Lung (tissue), 12 donors: ENCODE results near the gene SLC29A2. TPM values are rescaled to one million over a fixed set of nuclear protein-coding genes. Genes with fewer than 3 reads are reported as not detected.

Experiments used
- ATAC-seq: fragments of 200-7000 bp; cut with Tn5 transposase; one replicate; pipeline ENCODE4 v1.9.1; 2020; ENCODE audit warnings: moderate number of reproducible peaks; ENCODE audit not compliant: insufficient read depth, low FRiP score
- DNase-seq, 3 donors: peaks; one replicate each; pipeline ENCODE4 v3.0.0-alpha.2; 2013 to 2017
- H3K27ac ChIP-seq, 2 donors: one replicate each; pipeline ENCODE4 v1.5.1; 2013; ENCODE audit warnings: mild to moderate bottlenecking in 2 of 2, moderate library complexity in 2 of 2, control low read depth in 1 of 2, inconsistent platforms in 1 of 2, low read depth in 1 of 2, low read length in 1 of 2
- H3K27me3 ChIP-seq, 3 donors: one replicate each; pipeline ENCODE4 v1.5.1; 2013; ENCODE audit warnings: low read length in 2 of 3; ENCODE audit not compliant: control insufficient read depth in 3 of 3, insufficient read depth in 3 of 3
- H3K36me3 ChIP-seq, 4 donors: one replicate each; pipeline ENCODE4 v1.5.1; 2013; ENCODE audit warnings: low read length in 4 of 4, mild to moderate bottlenecking in 1 of 4, moderate library complexity in 1 of 4; ENCODE audit not compliant: control insufficient read depth in 4 of 4, insufficient read depth in 4 of 4
- H3K4me1 ChIP-seq, 5 donors: one replicate each; pipeline ENCODE4 v1.5.1; 2013; ENCODE audit warnings: low read length in 5 of 5, mild to moderate bottlenecking in 2 of 5, moderate library complexity in 1 of 5; ENCODE audit not compliant: control insufficient read depth in 5 of 5, insufficient read depth in 5 of 5
- H3K4me3 ChIP-seq: one replicate; pipeline ENCODE4 v1.5.1; 2013; ENCODE audit warnings: mild to moderate bottlenecking, control low read depth, moderate library complexity
- H3K9ac ChIP-seq, 2 donors: one replicate each; pipeline ENCODE4 v1.5.1; 2013; ENCODE audit warnings: low read length in 2 of 2, control low read depth in 1 of 2; ENCODE audit not compliant: insufficient read depth in 1 of 2
- H3K9me3 ChIP-seq, 4 donors: one replicate each; pipeline ENCODE4 v1.5.1; 2013; ENCODE audit warnings: low read length in 3 of 4, mild to moderate bottlenecking in 1 of 4, moderate library complexity in 1 of 4; ENCODE audit not compliant: control insufficient read depth in 4 of 4, insufficient read depth in 3 of 4
- WGBS, 2 donors: extraction: QIAGEN DNeasy Blood & Tissue Kit; methylation state at CpG; one replicate each; pipeline ENCODE4 v1.1.7; 2013; 5-methylcytosine and 5-hydroxymethylcytosine counted together
- polyA plus RNA-seq, 2 donors: library from polyadenylated mRNA; stranded (reverse); fragments of 200-250 nt; gene quantifications; one replicate each; pipeline ENCODE4 v1.2.1, GENCODE V29; 2013
- total RNA-seq, 2 donors: library from RNA; depleted of rRNA in 1 of 2; stranded (reverse); fragments of >200 nt in 1 of 2; gene quantifications; one replicate each; pipeline ENCODE4 v1.2.1, GENCODE V29; 2014 to 2021
- TF ChIP-seq, protein P1 (sequence below): IDR thresholded peaks from 2 replicates; pipeline ENCODE4 v1.5.1; 2012; ENCODE audit warnings: mild to moderate bottlenecking; ENCODE audit errors: control extremely low read depth, extremely low read depth
- donor health status: control.
- donor health status: control.
- donor health status: Bipolar disorder and iron deficiency.
- donor health status: healthy.
- donor health status: DM: yes; HTN: yes; CAD: no.

The SLC29A2 gene
- total and polyA plus RNA-seq, 4 donors: 6.5 to 19.4 (median 13.7) TPM

DNA sequence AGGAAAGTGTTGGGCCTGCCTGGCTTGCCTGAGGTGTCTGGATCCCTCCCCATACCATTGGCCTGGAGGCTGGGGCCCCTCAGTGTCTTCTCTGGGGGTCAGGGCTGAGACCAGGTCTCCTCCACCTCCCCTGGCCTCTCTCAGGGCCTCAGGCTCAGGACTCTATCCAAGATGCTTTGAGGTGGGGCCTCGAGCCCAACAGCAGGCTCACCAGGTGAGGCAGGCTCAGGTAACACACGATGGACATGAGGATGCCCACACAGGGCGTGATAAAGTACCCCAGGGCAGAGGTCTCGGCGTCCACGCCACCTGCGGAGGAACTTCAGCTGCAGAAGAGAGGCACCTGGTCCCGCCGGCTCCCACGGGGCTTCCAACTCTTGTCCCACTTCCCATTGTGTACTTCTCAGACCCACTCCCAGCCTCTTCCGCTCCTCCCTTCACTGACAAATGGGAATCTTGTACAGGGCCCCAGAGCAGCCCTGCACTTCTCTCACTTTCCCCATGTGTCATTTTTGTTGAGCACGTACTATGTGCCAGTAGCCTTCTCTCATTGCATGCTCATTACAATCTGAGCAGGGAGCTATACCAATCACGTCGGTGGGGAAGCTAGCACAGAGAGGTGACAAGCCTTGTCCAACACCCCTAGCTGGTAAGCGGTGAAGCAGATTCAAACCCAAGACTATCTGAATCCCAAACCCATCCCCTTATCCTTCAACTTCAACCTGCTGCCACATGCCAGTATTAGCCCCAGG, 3.8 kb downstream of the SLC29A2 start:
- H3K9me3 ChIP-seq: no peaks in the 10 kb centered on the region
- WGBS, 2 donors: 92 to 96% methylated on average over 12 to 15 of the region's 15 CpGs
- no peak overlapping the region for H3K4me3 ChIP-seq
- ATAC-seq: no peak
- H3K36me3 ChIP-seq: no peaks in the 10 kb centered on the region
- no peak for DNase-seq
- H3K27me3 ChIP-seq: peaks cover 0 to 17% (median 11%) of the 10 kb centered on the region in 3 donors
- H3K27ac ChIP-seq: no peak overlapping the region
- TF ChIP-seq, protein P1, sequence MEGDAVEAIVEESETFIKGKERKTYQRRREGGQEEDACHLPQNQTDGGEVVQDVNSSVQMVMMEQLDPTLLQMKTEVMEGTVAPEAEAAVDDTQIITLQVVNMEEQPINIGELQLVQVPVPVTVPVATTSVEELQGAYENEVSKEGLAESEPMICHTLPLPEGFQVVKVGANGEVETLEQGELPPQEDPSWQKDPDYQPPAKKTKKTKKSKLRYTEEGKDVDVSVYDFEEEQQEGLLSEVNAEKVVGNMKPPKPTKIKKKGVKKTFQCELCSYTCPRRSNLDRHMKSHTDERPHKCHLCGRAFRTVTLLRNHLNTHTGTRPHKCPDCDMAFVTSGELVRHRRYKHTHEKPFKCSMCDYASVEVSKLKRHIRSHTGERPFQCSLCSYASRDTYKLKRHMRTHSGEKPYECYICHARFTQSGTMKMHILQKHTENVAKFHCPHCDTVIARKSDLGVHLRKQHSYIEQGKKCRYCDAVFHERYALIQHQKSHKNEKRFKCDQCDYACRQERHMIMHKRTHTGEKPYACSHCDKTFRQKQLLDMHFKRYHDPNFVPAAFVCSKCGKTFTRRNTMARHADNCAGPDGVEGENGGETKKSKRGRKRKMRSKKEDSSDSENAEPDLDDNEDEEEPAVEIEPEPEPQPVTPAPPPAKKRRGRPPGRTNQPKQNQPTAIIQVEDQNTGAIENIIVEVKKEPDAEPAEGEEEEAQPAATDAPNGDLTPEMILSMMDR: no peak
- peaks cover 0 to 10% (median 3%) of the 10 kb centered on the region in 5 donors for H3K4me1 ChIP-seq
- no peak overlapping the region for H3K9ac ChIP-seq

GRCh38 chr11:66366844-66367477, 4.6 kb downstream of the SLC29A2 start:
- TF ChIP-seq, protein P1: no peak
- DNase-seq (no peak), ATAC-seq (no peak)
- Histone ChIP-seq H3K27me3 (peaks cover 0 to 10% (median 6%) of the 10 kb centered on the region in 3 donors), H3K27ac (no peak overlapping the region), H3K36me3 (no peaks in the 10 kb centered on the region), H3K9me3 (no peaks in the 10 kb centered on the region), H3K4me1 (peaks cover 0 to 10% (median 0%) of the 10 kb centered on the region in 5 donors), H3K9ac (no peak overlapping the region), H3K4me3 (no peak overlapping the region)
- 93 to 95% methylated on average over 8 of the region's 8 CpGs for WGBS, 2 donors

GRCh38 chr11:66365711-66366619, 5.6 kb downstream of the SLC29A2 start:
- WGBS, 2 donors: 78 to 80% methylated on average over 14 of the region's 14 CpGs

More at GRCh38 chr11:66365711-66366619, 5.6 kb downstream of the SLC29A2 start:
- peaks cover 0 to 10% (median 4%) of the 10 kb centered on the region in 3 donors for H3K27me3 ChIP-seq
- no peak overlapping the region for H3K4me3 ChIP-seq
- no peak overlapping the region for H3K9ac ChIP-seq
- H3K4me1 ChIP-seq: peaks cover 0 to 7% (median 0%) of the 10 kb centered on the region in 5 donors
- H3K36me3 ChIP-seq: no peaks in the 10 kb centered on the region
- no peak overlapping the region for H3K27ac ChIP-seq
- H3K9me3 ChIP-seq: no peaks in the 10 kb centered on the region
- DNase-seq (no peak), ATAC-seq (no peak)
- TF ChIP-seq, protein P1: no peak
